RWPE2 (cell line): ENCODE data around the gene BIRC3.

ENCODE experiments used
- ATAC-seq: fragments of 200-7000 bp; cut with Tn5 transposase; 3 replicates; pipeline ENCODE4 v1.9.1; 2021; ENCODE audit warnings: low read depth
- DNase-seq: peaks from one replicate; pipeline ENCODE4 v3.0.0-alpha.2; 2020; ENCODE audit warnings: low spot score
- H3K27ac ChIP-seq: fragments of 450-650 bp; 2 replicates; pipeline ENCODE4 v1.5.1; 2017; ENCODE audit warnings: mild to moderate bottlenecking; ENCODE audit not compliant: poor library complexity, severe bottlenecking
- H3K27me3 ChIP-seq: fragments of 250-450 bp; sonication (Bioruptor Pico); 2 replicates; pipeline ENCODE4 v1.5.1; 2021; ENCODE audit warnings: mild to moderate bottlenecking, moderate library complexity; ENCODE audit not compliant: insufficient read depth, poor library complexity, severe bottlenecking
- H3K36me3 ChIP-seq: fragments of 250-450 bp; sonication (Bioruptor Pico); 2 replicates; pipeline ENCODE4 v1.5.1; 2020; ENCODE audit warnings: low read depth, mild to moderate bottlenecking, moderate library complexity
- H3K4me1 ChIP-seq: fragments of 250-450 bp; sonication (Bioruptor Pico); 2 replicates; pipeline ENCODE4 v1.5.1; 2021; ENCODE audit warnings: mild to moderate bottlenecking, moderate library complexity; ENCODE audit not compliant: insufficient read depth, poor library complexity, severe bottlenecking
- H3K4me3 ChIP-seq: fragments of 250-450 bp; sonication (Bioruptor Pico); 2 replicates; pipeline ENCODE4 v1.5.1; 2021; ENCODE audit warnings: mild to moderate bottlenecking, moderate library complexity; ENCODE audit not compliant: severe bottlenecking
- H3K9me3 ChIP-seq: fragments of 250-450 bp; sonication (Bioruptor Pico); 2 replicates; pipeline ENCODE4 v1.5.1; 2021; ENCODE audit warnings: mild to moderate bottlenecking, moderate library complexity; ENCODE audit not compliant: severe bottlenecking
- TF ChIP-seq, protein P1 (sequence below): fragments of 450-650 bp; IDR thresholded peaks from one replicate; pipeline ENCODE4 v1.5.1; 2017; ENCODE audit warnings: mild to moderate bottlenecking, moderate library complexity; ENCODE audit not compliant: poor library complexity, severe bottlenecking

Gene BIRC3

DNA sequence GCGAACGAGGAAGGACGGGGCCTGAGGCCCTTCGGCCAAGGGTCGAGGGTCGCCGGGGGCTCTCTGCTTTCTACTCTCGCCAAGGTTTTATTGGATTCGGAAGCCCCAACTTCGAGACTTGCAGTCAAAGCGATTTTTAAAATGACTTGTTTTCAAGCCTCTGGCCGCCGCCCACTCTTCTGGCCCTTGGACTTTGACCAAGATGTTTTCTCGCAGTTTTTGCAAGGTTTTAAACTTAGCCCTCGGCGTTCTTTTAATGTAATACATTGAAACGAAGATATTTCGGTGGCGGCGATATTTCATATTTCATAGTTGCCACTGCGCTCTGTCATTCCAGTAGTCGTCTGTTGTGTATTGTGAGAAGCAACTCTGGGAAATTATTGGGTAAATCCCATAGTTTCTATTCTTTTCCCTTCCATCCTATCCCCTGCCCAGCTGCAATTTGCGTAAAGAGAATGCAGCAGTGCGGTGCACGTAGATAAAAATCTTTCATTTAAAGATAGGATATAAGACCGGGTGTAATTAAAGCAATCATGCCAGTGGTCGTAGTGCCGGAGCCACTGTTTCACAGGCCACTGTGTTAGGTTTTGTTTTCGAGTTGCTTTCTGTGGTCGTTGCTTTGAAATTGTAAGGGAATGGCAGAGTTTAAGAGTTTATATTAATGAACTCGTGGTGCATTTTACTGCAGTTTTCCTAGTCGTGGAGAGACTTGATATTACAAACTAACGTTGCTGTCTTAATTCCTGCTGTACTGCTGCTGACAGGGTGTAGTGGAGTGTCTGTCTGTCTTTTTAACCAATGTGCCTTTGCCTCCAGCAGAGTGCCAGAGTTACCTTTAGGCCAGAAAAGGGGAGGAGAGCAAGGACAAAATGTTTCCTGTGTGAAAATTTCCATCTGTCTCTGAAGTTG, 30.4 kb downstream of the BIRC3 start:
- Histone ChIP-seq H3K9me3 (no peaks in the 10 kb centered on the region), H3K27ac (peak overlapping the region; percentile 92), H3K27me3 (no peaks in the 10 kb centered on the region), H3K4me1 (peaks cover 40% of the 10 kb centered on the region), H3K36me3 (peaks cover 43% of the 10 kb centered on the region), H3K4me3 (peak overlapping the region; percentile 96)
- TF ChIP-seq, protein P1, sequence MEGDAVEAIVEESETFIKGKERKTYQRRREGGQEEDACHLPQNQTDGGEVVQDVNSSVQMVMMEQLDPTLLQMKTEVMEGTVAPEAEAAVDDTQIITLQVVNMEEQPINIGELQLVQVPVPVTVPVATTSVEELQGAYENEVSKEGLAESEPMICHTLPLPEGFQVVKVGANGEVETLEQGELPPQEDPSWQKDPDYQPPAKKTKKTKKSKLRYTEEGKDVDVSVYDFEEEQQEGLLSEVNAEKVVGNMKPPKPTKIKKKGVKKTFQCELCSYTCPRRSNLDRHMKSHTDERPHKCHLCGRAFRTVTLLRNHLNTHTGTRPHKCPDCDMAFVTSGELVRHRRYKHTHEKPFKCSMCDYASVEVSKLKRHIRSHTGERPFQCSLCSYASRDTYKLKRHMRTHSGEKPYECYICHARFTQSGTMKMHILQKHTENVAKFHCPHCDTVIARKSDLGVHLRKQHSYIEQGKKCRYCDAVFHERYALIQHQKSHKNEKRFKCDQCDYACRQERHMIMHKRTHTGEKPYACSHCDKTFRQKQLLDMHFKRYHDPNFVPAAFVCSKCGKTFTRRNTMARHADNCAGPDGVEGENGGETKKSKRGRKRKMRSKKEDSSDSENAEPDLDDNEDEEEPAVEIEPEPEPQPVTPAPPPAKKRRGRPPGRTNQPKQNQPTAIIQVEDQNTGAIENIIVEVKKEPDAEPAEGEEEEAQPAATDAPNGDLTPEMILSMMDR: no peak
- ATAC-seq (peak; percentile 39), DNase-seq (no peak)

GRCh38 chr11:102357116-102357515, 39.8 kb downstream of the BIRC3 start:
- no peak for ATAC-seq
- H3K27ac ChIP-seq: no peak overlapping the region
- peaks cover 11% of the 10 kb centered on the region for H3K9me3 ChIP-seq
- no peaks in the 10 kb centered on the region for H3K27me3 ChIP-seq
- no peak for DNase-seq
- H3K4me3 ChIP-seq: no peak overlapping the region
- H3K36me3 ChIP-seq: peaks cover 80% of the 10 kb centered on the region
- no peaks in the 10 kb centered on the region for H3K4me1 ChIP-seq
- TF ChIP-seq, protein P1: no peak

DNA sequence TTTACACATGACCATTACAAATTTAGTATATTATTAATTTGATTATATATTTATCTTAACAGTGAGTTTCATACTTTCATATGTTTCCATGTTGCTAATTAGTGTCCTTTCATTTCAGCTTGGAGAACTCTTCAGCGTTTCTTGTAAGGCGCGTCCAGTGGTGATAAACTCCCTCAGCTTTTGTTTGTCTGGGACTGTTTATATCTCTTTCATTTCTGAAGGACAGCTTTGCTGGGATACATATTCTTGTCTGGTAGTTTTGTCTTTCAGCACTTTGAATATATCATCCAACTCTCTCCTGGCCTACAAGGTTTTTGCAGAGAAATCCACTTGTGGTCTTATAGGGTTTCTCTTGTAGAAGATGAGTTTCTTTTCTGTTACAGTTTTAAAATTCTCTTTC, 42.1 kb downstream of the BIRC3 start:
- Histone ChIP-seq H3K9me3 (peaks cover 11% of the 10 kb centered on the region), H3K36me3 (peaks cover 80% of the 10 kb centered on the region), H3K27ac (no peak overlapping the region), H3K4me3 (no peak overlapping the region), H3K4me1 (no peaks in the 10 kb centered on the region), H3K27me3 (no peaks in the 10 kb centered on the region)
- DNase-seq: no peak
- no peak for ATAC-seq
- TF ChIP-seq, protein P1: no peak

DNA sequence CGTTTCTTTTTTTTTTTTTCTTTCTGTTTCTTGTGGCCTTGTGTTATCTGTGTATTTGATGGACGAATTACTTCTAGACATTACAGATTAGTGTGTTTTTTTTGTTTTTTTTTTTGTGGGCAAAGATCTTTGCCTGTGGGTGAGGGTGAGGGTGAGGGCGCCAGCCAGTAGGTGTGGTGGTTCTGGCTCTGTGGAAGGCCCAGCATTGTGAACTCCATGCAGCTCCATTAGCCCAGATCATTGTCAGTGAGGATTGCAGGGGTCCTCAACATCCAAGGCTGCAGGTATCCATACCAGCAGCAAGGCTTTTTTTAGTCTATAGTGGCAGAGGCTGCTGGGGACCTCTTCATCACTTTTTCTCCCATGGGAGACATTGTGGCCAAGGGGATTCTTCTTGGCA, 43.4 kb downstream of the BIRC3 start:
- DNase-seq: no peak
- peaks cover 75% of the 10 kb centered on the region for H3K36me3 ChIP-seq
- H3K27ac ChIP-seq: no peak overlapping the region
- no peak overlapping the region for H3K4me3 ChIP-seq
- H3K9me3 ChIP-seq: peaks cover 11% of the 10 kb centered on the region
- TF ChIP-seq, protein P1: no peak
- ATAC-seq: no peak
- no peaks in the 10 kb centered on the region for H3K4me1 ChIP-seq
- no peaks in the 10 kb centered on the region for H3K27me3 ChIP-seq
